Measurements from ENCODE around the gene DNMT3A.

Gene DNMT3A

GRCh38 chr2:25304826-25305596, 36.7 kb downstream of the DNMT3A start:
- no peak for DNase-seq (ENCODE audit: low spot score)

- peak; percentile 80 for DNase-seq (ENCODE audit: low spot score)
Observed at GRCh38 chr2:25304321-25304720, 37.4 kb downstream of the DNMT3A start.

GRCh38 chr2:25303633-25304236, 38.0 kb downstream of the DNMT3A start:
- no peak for DNase-seq (ENCODE audit: low spot score)

- DNase-seq (ENCODE audit: low spot score): no peak
Observed at GRCh38 chr2:25302758-25303375, 38.9 kb downstream of the DNMT3A start.

- DNase-seq (ENCODE audit: low spot score): no peak
Observed at GRCh38 chr2:25301453-25302352, 40.0 kb downstream of the DNMT3A start.

- DNase-seq (ENCODE audit: low spot score): no peak
Observed at GRCh38 chr2:25300001-25300400, 41.7 kb downstream of the DNMT3A start.

GRCh38 chr2:25298776-25299431, 42.8 kb downstream of the DNMT3A start:
- no peak for DNase-seq (ENCODE audit: low spot score)

GRCh38 chr2:25297738-25298137, 44.0 kb downstream of the DNMT3A start:
- DNase-seq (ENCODE audit: low spot score): no peak

- no peak for DNase-seq (ENCODE audit: low spot score)
Observed at GRCh38 chr2:25295621-25296020, 46.1 kb downstream of the DNMT3A start.

- no peak for DNase-seq (ENCODE audit: low spot score)
Observed at GRCh38 chr2:25294573-25295462, 46.9 kb downstream of the DNMT3A start.

- DNase-seq (ENCODE audit: low spot score): no peak
Observed at GRCh38 chr2:25293958-25294562, 47.7 kb downstream of the DNMT3A start.

- DNase-seq (ENCODE audit: low spot score): no peak
Observed at GRCh38 chr2:25293145-25293544, 48.6 kb downstream of the DNMT3A start.

- DNase-seq (ENCODE audit: low spot score): no peak
Observed at GRCh38 chr2:25292408-25292807, 49.3 kb downstream of the DNMT3A start.

- DNase-seq (ENCODE audit: low spot score): no peak
Observed at GRCh38 chr2:25290811-25291495, 50.8 kb downstream of the DNMT3A start.

GRCh38 chr2:25286723-25287483, 54.8 kb downstream of the DNMT3A start:
- DNase-seq (ENCODE audit: low spot score): no peak

- DNase-seq (ENCODE audit: low spot score): no peak
Observed at GRCh38 chr2:25286025-25286400, 55.7 kb downstream of the DNMT3A start.

GRCh38 chr2:25285265-25286024, 56.3 kb downstream of the DNMT3A start:
- DNase-seq (ENCODE audit: low spot score): no peak

GRCh38 chr2:25284756-25285155, 57.0 kb downstream of the DNMT3A start:
- no peak for DNase-seq (ENCODE audit: low spot score)

Measured in putamen (tissue), 1 donor.